ENCODE data around the gene GPBAR1. TPM values are rescaled to one million over a fixed set of nuclear protein-coding genes. Genes with fewer than 3 reads are reported as not detected.

The GPBAR1 gene
- total and polyA plus RNA-seq, 2 experiments from 2014 or later, result 0.44 TPM; not detected in 1

DNA sequence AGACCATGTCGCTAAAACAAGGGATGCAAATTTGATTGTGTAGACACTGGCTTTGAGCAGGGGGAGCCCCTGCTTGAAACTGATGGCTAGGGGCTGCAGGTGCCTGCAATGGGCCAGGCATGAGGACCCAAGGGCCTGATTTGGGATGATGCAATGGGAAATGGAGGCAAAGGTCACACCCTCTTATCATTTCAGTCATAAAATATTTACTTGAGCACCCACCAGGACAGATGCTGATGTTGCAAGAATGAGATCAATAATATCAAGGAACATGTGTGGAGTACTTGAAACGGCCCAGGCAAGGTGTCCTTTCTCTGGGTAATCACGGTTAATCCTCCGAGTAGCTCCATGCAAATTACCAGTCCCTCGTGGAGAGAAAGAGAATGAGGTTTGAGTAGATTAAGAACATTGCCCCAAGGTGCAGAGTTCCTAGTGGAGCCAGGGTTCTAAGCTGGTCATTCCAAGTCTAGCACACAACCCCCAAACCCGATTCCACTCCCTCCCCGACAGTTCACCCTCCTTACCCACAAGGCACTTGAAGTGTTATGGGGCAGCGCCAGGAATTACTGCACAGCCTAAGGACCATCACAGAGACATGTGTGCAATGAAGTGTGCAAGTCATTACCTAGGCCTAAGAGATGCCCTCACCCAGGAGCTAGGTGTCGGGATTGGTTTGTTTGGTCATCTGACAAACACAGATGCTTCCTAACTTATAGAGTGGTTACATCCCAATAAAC, 45.5 kb downstream of the GPBAR1 start:
- Mint-ChIP-seq H3K9me3 (0 out of 3 replicates have a peak, but pooled peaks cover 3% of the 10 kb centered on the region), H3K4me3 (no peak overlapping the region), H3K36me3 (ENCODE audit: low read depth) (no peaks in the 10 kb centered on the region), H3K27me3 (ENCODE audit: insufficient read depth, low read depth, poor library complexity) (peaks cover 10% of the 10 kb centered on the region), H3K4me1 (no peaks in the 10 kb centered on the region), H3K27ac (no peak overlapping the region)
- H3K4me1 ChIP-seq (ENCODE audit: insufficient read depth), result no peaks in the 10 kb centered on the region
- H3K79me2 ChIP-seq (replicated peaks; ENCODE audit: insufficient read depth), result no peaks in the 10 kb centered on the region
- DNase-seq (ENCODE audit: low spot score) (no peak), ATAC-seq (no peak)
- no peak overlapping the region for H3K4me3 ChIP-seq
- no peaks in the 10 kb centered on the region for H4K20me1 ChIP-seq (replicated peaks; ENCODE audit: insufficient read depth)
- no peak overlapping the region for H3K4me2 ChIP-seq
- H3K36me3 ChIP-seq (ENCODE audit: insufficient read depth), result no peaks in the 10 kb centered on the region
- H2AFZ ChIP-seq, result no peak overlapping the region
- no peaks in the 10 kb centered on the region for H3K9me2 ChIP-seq (ENCODE audit: insufficient read depth)
- H3K27me3 ChIP-seq (ENCODE audit: insufficient read depth), result no peaks in the 10 kb centered on the region
- TF ChIP-seq EZH2phosphoT487 (IDR thresholded peaks at IDR 0.05; ENCODE audit: unreplicated experiment), result no peak
- TF ChIP-seq POLR2AphosphoS5 (IDR thresholded peaks at IDR 0.05; ENCODE audit: low read depth), result no peak
- no peak for TF ChIP-seq EZH2 (IDR thresholded peaks at IDR 0.05; ENCODE audit: low read depth, unreplicated experiment)
- TF ChIP-seq, protein P1, sequence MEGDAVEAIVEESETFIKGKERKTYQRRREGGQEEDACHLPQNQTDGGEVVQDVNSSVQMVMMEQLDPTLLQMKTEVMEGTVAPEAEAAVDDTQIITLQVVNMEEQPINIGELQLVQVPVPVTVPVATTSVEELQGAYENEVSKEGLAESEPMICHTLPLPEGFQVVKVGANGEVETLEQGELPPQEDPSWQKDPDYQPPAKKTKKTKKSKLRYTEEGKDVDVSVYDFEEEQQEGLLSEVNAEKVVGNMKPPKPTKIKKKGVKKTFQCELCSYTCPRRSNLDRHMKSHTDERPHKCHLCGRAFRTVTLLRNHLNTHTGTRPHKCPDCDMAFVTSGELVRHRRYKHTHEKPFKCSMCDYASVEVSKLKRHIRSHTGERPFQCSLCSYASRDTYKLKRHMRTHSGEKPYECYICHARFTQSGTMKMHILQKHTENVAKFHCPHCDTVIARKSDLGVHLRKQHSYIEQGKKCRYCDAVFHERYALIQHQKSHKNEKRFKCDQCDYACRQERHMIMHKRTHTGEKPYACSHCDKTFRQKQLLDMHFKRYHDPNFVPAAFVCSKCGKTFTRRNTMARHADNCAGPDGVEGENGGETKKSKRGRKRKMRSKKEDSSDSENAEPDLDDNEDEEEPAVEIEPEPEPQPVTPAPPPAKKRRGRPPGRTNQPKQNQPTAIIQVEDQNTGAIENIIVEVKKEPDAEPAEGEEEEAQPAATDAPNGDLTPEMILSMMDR (conservative IDR thresholded peaks at IDR 0.05; ENCODE audit: low read depth in 2 of 2), result no peak
- no peak for TF ChIP-seq JUNB (IDR thresholded peaks at IDR 0.05; ENCODE audit: unreplicated experiment)
- TF ChIP-seq ZNF331 (CRISPR knock-in tag; IDR thresholded peaks at IDR 0.05; ENCODE audit: low read depth), result no peak
- TF ChIP-seq, protein P2, sequence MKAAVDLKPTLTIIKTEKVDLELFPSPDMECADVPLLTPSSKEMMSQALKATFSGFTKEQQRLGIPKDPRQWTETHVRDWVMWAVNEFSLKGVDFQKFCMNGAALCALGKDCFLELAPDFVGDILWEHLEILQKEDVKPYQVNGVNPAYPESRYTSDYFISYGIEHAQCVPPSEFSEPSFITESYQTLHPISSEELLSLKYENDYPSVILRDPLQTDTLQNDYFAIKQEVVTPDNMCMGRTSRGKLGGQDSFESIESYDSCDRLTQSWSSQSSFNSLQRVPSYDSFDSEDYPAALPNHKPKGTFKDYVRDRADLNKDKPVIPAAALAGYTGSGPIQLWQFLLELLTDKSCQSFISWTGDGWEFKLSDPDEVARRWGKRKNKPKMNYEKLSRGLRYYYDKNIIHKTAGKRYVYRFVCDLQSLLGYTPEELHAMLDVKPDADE (IDR thresholded peaks at IDR 0.05), result no peak
- no peak for TF ChIP-seq NANOG (IDR thresholded peaks at IDR 0.05; ENCODE audit: borderline replicate concordance)
- TF ChIP-seq, protein P3, sequence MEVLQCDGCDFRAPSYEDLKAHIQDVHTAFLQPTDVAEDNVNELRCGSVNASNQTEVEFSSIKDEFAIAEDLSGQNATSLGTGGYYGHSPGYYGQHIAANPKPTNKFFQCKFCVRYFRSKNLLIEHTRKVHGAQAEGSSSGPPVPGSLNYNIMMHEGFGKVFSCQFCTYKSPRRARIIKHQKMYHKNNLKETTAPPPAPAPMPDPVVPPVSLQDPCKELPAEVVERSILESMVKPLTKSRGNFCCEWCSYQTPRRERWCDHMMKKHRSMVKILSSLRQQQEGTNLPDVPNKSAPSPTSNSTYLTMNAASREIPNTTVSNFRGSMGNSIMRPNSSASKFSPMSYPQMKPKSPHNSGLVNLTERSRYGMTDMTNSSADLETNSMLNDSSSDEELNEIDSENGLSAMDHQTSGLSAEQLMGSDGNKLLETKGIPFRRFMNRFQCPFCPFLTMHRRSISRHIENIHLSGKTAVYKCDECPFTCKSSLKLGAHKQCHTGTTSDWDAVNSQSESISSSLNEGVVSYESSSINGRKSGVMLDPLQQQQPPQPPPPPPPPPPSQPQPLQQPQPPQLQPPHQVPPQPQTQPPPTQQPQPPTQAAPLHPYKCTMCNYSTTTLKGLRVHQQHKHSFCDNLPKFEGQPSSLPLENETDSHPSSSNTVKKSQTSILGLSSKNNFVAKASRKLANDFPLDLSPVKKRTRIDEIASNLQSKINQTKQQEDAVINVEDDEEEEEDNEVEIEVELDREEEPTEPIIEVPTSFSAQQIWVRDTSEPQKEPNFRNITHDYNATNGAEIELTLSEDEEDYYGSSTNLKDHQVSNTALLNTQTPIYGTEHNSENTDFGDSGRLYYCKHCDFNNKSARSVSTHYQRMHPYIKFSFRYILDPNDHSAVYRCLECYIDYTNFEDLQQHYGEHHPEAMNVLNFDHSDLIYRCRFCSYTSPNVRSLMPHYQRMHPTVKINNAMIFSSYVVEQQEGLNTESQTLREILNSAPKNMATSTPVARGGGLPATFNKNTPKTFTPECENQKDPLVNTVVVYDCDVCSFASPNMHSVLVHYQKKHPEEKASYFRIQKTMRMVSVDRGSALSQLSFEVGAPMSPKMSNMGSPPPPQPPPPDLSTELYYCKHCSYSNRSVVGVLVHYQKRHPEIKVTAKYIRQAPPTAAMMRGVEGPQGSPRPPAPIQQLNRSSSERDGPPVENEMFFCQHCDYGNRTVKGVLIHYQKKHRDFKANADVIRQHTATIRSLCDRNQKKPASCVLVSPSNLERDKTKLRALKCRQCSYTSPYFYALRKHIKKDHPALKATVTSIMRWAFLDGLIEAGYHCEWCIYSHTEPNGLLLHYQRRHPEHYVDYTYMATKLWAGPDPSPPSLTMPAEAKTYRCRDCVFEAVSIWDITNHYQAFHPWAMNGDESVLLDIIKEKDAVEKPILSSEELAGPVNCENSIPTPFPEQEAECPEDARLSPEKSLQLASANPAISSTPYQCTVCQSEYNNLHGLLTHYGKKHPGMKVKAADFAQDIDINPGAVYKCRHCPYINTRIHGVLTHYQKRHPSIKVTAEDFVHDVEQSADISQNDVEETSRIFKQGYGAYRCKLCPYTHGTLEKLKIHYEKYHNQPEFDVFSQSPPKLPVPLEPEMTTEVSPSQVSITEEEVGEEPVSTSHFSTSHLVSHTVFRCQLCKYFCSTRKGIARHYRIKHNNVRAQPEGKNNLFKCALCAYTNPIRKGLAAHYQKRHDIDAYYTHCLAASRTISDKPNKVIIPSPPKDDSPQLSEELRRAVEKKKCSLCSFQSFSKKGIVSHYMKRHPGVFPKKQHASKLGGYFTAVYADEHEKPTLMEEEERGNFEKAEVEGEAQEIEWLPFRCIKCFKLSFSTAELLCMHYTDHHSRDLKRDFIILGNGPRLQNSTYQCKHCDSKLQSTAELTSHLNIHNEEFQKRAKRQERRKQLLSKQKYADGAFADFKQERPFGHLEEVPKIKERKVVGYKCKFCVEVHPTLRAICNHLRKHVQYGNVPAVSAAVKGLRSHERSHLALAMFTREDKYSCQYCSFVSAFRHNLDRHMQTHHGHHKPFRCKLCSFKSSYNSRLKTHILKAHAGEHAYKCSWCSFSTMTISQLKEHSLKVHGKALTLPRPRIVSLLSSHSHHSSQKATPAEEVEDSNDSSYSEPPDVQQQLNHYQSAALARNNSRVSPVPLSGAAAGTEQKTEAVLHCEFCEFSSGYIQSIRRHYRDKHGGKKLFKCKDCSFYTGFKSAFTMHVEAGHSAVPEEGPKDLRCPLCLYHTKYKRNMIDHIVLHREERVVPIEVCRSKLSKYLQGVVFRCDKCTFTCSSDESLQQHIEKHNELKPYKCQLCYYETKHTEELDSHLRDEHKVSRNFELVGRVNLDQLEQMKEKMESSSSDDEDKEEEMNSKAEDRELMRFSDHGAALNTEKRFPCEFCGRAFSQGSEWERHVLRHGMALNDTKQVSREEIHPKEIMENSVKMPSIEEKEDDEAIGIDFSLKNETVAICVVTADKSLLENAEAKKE (CRISPR knock-in tag; IDR thresholded peaks at IDR 0.05), result no peak
- TF ChIP-seq ZNF114 (CRISPR knock-in tag; IDR thresholded peaks at IDR 0.05), result no peak
- TF ChIP-seq CREB1 (CRISPR knock-in tag; IDR thresholded peaks at IDR 0.05; ENCODE audit: low read depth), result no peak
- no peak for TF ChIP-seq STAT1 (IDR thresholded peaks at IDR 0.05; ENCODE audit: unreplicated experiment)
- TF ChIP-seq, protein P4, sequence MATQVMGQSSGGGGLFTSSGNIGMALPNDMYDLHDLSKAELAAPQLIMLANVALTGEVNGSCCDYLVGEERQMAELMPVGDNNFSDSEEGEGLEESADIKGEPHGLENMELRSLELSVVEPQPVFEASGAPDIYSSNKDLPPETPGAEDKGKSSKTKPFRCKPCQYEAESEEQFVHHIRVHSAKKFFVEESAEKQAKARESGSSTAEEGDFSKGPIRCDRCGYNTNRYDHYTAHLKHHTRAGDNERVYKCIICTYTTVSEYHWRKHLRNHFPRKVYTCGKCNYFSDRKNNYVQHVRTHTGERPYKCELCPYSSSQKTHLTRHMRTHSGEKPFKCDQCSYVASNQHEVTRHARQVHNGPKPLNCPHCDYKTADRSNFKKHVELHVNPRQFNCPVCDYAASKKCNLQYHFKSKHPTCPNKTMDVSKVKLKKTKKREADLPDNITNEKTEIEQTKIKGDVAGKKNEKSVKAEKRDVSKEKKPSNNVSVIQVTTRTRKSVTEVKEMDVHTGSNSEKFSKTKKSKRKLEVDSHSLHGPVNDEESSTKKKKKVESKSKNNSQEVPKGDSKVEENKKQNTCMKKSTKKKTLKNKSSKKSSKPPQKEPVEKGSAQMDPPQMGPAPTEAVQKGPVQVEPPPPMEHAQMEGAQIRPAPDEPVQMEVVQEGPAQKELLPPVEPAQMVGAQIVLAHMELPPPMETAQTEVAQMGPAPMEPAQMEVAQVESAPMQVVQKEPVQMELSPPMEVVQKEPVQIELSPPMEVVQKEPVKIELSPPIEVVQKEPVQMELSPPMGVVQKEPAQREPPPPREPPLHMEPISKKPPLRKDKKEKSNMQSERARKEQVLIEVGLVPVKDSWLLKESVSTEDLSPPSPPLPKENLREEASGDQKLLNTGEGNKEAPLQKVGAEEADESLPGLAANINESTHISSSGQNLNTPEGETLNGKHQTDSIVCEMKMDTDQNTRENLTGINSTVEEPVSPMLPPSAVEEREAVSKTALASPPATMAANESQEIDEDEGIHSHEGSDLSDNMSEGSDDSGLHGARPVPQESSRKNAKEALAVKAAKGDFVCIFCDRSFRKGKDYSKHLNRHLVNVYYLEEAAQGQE (IDR thresholded peaks at IDR 0.05; ENCODE audit: unreplicated experiment), result no peak
- no peak overlapping the region for H3K27ac ChIP-seq (ENCODE audit: low read depth)
- H3F3A ChIP-seq (replicated peaks; ENCODE audit: low read depth), result no peaks in the 10 kb centered on the region
